HG02852 (cell line): ENCODE measurements around the gene SPRY4.
"Not testable (repeated sequence)": the region's sequence is repeated elsewhere in the genome, so short reads cannot be mapped to it uniquely, and the experiment has no call there.

Experiments used
- ATAC-seq: cut with Tn5 transposase; IDR thresholded peaks from one replicate; pipeline ENCODE4 v1.9.1; 2021; ENCODE audit warnings: mild to moderate bottlenecking, moderate library complexity; ENCODE audit not compliant: unreplicated experiment

SPRY4 gene, protein sequence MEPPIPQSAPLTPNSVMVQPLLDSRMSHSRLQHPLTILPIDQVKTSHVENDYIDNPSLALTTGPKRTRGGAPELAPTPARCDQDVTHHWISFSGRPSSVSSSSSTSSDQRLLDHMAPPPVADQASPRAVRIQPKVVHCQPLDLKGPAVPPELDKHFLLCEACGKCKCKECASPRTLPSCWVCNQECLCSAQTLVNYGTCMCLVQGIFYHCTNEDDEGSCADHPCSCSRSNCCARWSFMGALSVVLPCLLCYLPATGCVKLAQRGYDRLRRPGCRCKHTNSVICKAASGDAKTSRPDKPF

DNA sequence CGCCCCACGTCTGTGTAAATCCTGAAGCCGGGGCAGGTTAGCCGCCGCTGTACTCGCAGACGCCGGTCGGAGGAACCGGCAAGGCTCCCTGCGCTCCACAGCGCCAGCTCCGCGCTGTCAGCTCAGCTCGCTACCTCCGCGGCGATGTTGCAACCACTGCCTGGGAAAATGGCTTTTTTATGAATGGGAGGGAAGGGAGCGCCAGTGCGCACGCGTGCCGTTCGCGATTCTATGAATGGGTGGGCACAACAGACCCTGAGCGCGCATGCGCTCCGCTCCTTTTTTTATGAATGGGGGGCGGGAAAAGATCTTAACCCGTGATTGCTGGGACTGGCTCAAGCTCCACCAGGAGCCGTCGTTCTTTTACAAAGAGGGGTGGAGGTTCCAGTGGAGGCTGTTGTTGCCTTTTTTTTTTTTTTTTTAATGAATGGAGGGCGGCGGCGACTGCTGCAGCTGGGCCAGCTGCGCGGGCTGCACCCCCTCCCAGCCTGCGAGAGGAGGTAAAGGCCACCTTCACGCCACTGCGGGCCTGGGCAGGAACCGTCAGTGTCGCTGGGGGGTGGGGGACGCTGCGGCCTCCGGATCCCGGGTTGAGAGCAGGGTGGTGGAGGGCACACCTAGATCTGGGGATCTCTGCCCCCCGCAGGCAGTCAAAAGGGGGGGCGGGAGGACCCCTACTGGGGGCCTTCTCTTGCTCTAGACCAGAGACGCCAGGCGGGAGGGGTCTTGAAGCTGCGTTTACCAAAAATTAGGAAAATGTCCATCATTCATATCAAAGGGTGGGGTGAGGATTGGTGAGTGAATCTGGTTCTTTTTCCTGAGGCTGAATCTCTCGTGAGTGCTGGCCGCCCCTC is at the start of gene SPRY4:
Gene SPRY4, minus strand, starts transcription at position 151 of the 854 bp plus-strand sequence. CDS start 9,913 bp downstream, outside the sequence.
- peak; percentile 76 for ATAC-seq

DNA sequence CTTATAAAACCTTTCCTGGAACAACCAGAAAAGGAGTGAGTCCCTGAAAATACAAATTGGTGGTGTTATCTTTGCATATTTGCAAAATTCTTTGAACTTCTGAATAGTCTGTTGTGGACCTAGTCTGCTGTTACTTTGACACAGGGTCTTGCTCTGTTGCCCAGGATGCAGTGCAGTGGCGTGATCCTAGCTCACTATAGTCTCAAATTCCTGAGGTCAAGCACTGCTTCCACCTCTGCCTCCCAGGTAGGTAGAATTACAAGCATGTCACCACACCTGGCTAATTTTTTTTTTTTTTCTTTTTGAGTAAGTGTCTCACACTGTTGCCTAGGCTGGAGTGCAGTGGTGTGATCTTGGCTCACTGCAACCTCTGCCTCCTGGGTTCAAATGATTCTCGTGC is 43.7 kb upstream of the SPRY4 start:
- no peak for ATAC-seq

DNA sequence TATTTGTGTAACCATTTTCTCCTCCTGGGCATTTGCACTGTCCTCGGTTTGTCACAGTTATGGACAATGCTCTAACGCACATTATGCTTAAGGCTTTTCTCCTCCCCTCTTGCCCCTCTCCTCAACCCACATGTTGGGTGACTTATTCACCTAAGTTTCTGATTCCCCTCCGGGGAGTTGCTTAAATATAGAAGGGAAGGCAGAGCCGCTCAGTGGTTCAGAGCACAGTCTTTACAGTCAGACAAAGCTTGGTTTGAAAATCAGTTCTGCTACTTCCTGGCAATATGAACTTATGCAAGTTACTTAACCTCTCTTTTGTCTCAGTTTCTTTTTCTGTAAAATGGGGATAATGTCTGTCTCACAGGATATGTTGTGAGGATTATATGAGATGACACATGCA is 41.2 kb upstream of the SPRY4 start:
- no peak for ATAC-seq

DNA sequence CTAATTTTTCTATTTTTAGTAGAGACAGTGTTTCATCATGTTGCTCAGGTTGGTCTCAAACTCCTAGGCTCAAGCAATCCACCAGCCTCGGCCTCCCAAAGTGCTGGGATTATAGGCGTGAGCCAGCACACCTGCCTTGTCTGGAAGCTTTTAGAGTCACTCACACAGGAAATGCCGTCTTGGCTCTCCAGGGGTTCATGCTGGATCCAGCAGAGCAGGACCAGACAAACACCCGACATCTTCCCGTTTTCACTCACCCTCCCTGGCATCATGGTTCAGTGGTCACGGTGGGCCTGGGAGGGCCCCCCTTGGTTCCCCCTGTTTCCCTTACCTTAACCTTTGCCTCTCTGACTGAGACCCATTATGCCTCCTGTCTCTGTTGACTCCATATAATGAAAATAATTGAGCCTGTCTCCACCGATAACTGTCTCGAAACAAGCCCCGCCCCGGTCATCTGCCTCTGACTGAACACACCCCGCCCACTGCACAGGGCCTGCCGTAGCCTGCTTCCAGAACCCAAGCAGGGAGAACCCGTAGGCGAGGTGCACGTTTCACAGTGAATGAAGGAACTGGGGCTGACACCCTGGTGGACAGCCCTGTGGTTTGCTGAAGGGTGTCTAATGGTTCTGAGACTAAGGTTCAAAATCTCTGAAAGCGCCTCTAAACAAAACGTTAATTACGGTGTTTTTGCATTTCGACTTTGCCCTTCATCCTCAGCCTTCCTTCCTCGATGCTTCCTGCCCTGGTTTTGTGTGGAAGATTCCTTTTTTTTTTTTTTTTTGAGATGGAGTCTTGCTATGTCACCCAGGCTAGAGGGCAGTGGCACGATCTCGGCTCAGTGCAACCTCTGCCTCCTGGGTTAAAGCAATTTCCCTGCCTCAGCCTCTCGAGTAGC is 39.7 kb upstream of the SPRY4 start:
- peak; percentile 70 for ATAC-seq

DNA sequence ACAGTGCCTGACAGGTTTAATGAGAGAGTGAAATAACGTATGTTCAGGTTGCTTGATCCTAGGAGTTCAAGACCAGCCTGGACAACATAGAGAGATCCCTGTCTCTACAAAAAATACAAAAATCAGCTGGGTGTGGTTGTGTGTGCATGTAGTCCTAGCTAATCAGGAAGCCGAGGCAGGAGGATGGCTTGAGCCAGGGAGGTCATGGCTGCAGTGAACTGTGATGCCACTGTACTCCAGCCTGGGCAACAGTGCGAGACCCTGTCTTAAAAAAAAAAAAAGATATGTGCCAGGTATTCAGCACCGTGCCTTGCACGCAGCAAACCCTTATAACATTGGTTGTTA is 38.8 kb upstream of the SPRY4 start:
- ATAC-seq: no peak

DNA sequence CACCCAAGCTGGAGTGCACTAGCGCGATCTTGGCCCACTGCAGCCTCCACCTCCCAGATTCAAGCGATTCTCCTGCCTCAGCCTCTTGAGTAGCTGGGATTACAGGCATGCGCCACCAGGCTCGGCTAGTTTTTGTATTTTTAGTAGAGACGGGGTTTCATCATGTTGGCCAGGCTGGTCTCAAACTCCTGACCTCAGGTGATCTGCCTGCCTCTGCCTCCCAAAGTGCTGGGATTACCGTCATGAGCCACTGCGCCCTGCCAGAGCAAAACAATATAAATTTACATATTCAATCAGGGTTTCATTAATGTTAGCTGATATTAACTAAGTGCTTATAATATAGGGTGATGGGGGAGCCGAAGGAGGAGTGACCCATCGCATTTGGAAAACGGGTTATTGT is 37.4 kb upstream of the SPRY4 start:
- not testable (repeated sequence) for ATAC-seq

DNA sequence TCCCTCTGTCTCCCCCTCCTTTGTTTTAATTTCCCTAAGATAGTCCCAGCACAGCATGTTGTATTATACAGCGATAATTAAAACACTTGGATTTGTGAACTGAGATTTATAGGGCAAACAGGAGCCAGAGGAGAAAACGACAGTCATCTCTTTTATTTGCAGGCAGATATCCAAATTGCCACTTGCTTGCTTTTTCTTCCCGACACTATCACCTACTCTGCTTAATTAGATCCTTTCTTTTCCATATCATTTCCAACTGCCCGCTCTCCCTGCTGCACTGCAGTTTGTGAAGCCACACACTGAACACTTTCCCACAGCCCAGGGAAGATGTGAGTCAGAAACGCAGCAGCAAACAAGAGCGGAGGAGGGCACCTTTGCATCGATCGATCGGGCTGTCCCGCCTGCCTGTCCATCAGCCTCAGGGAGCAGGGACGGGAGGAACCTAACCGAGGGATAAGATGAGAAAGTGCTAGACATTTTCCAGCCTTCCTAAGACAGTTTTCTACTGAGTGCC is 35.8 kb upstream of the SPRY4 start:
- no peak for ATAC-seq

DNA sequence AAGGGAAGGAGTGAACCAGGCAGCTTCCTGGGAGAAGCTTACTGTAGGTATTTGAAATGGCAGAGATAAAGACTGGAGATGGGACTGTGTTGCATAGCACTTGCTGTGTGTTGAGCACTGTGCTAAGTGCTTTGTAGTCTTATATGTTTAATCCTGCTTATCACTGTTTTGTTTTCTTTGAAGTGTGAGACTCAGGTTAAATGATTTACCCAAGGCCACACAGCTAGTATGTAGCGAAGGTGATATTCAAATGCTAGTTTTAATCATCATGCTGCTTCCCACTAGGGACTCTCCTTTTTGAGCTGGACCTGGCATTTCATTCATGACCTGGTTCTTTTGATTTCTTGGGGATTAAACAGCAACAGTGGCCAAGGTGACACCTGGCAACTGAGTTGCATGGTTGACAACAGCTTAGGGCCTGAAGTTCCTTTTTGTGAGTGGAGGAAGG is 35.3 kb upstream of the SPRY4 start:
- no peak for ATAC-seq

DNA sequence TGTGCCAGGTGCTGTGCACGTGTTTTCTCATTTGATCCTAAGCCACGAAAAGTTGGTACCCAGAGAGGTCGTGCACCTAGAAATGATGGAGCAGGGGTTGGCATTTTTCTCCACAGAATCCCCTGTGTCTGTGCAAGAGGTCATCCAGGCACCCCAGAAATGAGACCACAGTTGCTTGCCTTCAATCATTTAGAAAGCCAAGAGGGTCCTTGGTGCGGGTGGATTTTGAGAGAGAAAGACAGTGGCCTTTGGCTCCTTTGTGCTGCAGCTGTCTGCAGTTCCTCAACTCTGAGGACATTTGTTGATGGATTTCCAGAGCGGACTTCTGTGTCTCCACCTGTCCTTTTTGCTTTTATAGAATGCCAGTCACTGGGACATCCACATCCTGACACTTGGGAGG is 33.8 kb upstream of the SPRY4 start:
- no peak for ATAC-seq

DNA sequence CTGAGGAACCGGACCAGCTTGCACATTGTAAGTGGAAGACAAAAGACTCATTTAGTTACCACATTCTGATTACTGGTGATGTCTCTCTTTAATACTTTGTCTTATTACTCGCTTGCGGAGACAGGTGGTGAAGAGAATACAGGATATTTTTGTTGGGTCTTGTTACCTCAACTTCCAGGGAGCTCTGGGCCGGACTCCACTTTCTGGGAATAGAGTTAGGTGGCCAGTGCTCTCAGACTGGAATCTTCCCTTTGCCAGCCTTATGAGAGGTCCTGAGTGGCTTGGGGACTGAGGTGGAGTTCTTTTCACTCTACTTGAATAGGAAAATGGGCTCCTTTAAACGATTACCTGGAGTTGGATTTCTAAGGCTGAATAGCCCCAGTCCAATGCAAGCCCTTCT is 33.3 kb upstream of the SPRY4 start:
- ATAC-seq: no peak

DNA sequence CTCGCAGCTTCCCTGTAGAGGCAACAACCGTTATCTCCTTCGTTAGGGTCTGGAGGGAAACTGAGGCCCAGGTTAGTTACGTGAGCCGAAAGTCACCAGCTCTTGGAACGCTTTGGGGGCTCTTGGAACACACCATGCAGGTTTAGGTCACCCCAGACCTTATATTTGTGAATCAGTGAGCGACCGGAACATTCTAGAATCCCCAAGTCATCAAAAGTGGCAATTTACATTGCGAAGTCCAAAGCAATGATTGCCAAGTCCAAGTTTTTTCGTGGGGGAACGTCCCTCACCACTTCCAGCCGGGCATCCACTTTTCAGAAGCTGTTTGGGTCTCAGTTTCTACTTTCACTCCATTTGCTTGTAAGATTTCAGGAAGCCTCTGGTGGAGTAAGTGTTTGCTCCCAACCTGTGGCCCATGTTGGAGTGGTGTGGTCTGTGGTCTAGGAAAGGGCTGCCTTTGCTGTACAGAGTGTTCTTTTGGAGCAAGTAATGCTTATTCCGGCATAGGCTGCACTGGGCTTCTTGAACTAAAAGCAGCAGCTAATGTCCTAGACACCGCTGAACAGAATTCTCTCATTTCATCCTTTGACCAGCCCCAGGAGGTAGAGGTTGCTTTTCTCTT is 32.8 kb upstream of the SPRY4 start:
- no peak for ATAC-seq

DNA sequence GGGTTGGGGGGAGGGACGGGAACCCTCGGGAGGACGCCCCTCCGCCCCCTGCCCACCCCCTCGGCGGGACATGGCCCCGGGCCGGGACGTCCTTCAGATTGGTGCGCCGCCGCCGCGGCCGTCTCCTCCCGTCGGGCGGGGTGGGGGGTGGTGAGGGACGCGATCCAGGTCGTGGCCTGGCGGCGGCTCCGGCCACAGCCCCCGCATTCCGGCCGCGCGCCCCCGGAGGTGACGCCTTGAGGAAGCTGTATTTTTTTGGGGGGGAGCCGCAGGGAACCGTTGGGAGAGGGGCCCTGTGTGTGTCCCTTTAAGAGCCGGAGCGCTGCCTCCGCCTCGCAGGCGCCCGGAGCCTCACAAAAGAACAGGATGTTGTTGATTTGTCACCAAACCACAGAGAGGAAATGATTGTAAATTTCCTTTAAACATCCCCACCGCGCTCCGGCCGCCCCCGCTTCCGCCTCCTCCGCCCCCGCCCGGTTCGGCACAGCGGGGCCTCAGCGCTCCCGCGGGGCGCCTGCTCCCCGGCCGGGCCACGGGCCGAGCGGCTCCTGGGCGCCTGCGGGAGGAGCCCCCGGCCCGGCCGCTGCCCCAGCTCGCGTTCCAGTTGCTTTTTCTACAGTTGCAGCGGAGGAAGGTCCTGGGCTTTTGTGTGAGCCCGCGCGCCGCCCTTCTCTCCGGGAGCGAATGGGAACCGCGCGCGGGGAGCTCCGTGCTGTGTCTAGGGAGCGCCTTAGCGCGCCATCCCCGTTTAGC is 32.1 kb upstream of the SPRY4 start:
- peak; percentile 95 for ATAC-seq

DNA sequence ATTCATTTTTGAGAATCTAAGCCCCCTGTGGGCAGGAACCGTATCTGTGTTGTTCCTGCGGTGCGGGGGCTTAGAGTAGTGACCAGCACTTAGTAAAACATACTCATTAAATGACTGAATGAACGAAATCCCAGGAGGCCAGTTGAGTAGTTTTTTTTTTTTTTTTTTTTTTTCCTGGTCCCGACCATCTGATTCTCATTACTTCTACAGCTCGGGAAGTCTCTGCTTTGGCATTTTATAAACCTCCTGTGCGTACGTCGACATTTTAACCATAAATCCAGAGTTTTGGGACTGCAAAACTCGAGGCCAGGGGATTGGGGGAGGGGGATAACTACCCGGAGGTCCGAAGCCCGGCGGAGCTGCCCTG is 31.5 kb upstream of the SPRY4 start:
- ATAC-seq: no peak

DNA sequence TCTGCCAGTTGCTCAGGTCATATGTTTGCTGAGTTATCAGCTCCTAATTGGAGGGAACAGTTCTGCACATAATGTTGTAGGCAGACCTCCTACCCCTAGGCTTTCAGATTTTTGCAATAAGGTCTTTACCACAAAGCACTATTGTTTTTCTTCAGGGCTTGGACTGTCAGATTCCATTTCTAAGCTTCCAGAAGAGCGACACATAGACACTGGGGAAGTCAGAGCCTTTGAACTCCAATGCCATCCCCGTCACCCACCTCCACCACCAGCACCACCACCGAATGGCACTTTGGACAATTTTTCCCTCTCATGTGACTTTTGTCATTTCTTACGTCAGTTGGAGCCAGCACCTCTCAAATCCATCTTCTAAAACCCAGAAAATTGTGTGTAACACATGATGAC is 28.3 kb upstream of the SPRY4 start:
- no peak for ATAC-seq

DNA sequence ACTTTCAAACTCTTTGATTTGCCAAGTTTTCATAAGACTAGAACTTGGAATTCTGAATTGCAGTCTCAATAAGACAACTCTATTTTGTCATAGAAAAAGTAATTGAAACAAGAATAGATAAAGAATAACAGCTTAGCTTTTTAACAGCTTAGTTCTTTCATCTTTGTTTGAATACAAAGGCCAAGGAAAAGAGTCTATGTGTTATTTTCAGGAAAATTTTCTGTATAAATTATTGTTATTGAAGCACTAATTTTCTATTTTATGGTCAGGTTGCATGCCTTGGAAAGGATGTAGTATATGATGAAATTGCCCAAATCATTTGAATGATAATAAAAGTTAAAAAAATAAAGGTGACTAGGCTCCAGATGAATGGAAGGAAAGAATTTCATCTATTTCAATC is 25.2 kb upstream of the SPRY4 start:
- ATAC-seq: no peak

DNA sequence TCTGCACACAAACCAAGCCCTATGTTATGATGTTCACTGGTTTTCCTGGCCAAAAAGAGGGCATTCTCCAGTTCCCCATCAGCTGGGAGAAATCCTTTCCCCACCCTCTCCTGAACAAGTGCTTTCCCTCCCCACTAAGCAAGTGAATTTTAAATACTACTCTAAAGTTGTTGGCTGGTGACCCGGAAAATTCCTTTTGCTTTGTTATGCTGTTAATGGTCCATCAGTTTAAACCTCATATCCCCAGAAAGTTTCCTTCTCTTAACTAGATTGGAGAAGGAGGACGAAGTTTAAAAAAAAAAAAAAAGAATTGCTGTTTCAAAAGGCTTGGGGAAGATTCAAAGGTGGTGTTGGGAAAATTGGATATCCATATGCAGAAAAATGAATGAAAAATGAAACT is 21.9 kb upstream of the SPRY4 start:
- no peak for ATAC-seq

DNA sequence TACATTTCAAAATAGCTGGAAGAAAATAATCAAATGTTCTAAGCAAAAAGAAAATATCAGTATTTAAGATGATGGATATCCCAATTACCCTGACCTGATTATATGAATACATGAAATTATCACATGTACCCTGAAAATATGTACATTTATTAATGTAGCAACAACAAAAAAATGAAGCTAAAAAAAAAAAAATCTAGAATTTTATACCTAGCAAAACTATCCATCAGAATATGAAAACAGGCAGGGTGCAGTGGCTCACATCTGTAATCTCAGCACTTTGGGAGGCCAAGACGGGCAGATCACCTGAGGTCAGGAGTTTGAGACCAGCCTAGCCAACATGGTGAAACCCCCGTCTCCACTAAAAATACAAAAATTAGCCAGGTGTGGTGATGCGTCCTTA is 20.1 kb upstream of the SPRY4 start:
- ATAC-seq: not testable (repeated sequence)

DNA sequence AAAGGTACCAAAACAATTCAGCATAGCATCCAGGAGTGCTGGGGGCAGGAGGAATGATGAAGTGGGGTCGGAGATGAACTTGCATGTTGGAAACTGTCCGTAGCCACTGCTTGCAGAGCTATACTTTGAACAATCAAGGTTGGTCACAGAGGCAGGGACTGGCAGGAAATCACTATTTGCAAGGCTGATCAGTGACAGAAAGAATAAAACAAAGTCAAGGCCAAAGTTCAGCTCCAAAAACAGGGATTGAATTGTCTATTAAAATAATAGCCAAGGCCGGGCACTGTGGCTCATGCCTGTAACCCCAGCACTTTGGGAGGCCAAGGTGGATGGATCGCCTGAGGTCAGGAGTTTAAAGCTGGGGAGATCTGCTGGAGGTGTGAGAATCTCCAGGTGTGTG is 18.7 kb upstream of the SPRY4 start:
- ATAC-seq: no peak

DNA sequence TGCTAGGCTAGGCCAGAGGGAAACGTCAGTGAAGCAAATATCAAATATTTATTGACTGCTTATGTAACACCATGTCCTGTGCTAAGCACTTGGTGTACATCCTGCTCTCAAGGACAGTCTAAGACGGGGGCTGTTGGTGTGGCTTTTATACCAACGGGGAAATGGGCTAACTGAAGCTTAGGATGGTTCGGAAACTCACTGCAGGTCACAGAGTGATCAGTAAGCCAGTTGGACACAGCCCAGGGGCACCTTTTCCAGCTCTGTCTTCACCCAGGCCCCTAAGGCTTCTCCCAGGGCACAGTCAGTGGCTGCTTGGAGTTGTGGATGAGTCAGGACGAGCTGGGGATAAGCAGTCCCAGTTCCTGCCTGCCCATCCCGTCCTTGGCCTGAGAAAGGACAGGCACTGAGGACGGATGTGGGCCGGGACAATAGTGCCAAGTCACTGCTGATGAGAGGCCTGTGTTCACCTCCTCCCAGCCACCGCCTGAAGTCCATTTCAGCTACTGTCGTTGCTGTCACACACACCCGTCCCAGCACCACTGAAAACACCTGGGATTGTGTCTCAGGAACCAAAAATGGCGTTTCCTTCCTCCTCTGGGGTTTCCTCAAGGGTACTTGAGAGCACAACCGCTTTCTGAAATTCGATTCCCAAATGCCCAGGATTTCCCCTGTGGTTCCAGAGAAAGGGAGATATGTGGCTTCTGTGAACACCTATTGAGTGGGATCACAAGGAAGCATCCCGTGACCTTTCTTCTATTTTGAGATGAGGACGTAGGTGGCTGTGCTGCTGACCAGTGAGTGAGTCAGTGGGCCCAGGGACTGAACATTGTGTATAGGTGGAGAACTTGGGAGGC is 17.5 kb upstream of the SPRY4 start:
- no peak for ATAC-seq
